HG03354 (cell line): Measurements from ENCODE around the gene KISS1.

Source experiments
- ATAC-seq: cut with Tn5 transposase; IDR thresholded peaks from one replicate; pipeline ENCODE4 v1.9.1; 2021; ENCODE audit warnings: mild to moderate bottlenecking; ENCODE audit not compliant: unreplicated experiment, poor library complexity, severe bottlenecking

Gene KISS1

DNA sequence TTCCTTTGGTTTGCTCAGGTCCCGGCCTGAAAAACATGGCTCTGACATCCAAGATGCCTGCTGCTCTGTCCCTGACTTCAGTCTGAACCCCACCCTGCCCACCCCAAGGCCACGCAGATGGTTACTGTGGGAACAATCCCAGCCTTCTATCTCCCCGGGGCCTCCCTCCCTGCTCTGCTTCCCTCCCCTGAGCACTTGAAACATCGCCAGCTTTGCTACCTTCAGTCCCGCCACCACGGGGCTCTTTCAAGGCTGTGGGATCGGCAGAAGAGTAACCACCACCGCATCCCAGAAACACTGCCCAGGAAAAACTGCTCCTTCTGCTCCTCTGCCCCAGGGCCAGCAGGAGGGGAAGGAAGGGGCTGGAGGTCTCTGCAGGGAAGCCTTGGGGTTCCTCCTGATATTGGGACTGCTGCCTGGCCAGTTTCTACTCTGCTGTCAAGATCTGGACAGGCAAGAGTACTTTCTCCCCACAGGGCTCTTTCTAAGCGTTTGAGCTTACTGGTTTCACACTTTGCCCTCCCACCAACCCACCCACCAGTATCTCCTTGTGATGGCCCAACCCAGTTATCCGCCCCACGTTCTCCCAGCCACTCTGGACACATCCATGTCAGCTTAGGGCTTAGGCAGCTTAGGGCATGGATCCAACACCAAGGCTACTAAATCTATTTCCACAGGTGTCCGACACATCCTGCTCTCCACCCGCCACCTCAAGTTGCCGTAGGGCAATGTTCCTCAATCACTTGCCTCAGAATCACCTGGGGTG lies 52.8 kb downstream of the KISS1 start:
- ATAC-seq: no peak

DNA sequence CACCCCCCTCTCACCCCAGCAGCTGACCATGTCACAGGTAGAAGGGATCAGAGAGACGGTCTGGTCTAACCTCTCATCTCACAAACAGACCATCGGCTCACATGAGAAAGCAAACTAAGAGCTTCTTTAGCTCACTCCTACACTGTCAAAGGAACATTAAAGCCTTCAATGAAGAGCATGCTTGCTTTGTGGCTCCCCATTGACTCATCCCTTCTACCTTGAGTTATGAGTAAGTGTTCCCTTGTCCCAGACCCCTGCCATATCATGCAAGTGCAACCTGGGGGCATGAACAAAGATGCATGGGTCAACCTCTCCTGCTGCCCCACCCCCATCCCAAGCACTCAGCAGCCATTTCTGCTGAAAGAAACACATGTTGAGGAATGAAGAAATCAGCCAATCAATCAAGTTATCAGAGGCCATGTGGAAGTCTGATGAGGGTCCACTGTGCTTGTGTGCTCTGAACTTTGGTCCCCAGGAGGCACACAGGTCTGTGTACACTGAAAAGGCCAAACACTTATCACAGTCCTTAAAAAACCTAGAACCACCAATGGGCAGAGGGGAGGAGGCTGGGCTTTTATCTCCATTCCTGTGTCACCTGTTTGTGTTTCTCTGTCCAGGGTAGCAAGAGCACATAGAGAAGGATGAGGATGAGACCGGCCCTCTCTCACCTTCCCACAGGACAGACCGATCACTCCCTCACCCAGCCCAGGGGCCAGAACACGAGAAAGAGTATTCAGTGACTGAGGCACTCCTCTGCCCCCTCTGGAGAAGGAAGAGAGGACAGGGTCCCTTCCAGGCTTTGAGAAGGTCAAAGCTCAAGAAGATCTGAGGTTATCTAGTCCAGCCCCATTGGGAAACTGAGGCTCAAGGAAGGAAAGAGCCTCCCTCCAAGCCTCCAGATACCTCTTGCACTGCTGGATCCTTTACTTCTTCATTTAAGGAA lies 54.0 kb downstream of the KISS1 start:
- no peak for ATAC-seq

DNA sequence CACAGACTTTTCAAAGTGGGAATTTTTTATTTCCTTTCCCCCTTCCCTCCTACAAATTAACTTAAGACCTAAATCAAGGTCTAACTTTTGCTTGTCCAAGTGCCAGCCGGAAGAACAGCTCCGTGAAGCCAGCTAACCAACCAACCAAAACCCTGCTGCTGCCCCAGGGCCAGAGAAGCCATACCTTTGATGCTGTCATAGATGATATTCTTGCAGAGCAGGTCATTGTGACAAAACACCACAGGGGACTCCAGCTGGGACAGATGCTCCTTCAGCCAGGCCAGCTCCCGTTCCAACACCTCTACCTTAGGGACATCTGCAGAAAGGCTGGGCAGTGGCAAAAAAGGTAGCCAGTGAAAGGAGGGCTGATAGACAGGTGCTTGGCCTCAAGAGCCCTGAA lies 55.2 kb downstream of the KISS1 start:
- ATAC-seq: no peak
